ENCODE measurements around the gene PRSS56.
A peak's percentile ranks its signal among the peaks of the same experiment; 100 is the strongest.
"Not testable (repeated sequence)": the region's sequence is repeated elsewhere in the genome, so short reads cannot be mapped to it uniquely, and the experiment has no call there.

PRSS56 gene

DNA sequence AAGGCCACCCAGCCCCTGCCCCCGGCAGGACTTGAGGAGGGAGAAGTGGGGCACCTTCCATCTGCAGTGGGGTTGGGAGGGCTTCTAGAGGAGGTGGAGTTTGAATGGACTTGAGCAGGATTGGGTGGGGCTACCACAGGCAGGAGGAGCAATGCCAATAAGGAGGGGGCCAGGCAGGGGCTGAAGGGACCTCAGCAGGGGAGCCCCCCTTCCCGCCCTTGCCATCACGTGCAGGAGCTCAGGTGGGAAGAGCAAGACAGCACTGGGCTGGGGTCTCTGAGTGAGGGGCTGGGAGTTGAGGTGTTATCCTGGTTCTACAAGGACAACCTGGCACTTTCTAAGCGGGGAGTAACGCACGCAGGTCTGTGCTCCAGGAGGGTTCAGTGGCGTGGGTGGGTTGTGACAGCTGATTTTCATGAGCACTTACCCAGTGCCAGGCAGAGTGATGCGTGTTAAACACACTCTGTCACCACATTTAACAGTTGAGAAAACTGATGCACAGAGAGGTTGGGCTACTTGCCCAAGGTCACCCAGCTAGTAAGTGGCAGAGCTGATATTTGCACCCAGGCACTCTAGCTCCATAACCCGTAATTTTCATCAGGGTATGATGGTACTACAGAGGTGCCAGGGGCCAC is 10.6 kb downstream of the PRSS56 start:
- no peak for TF ChIP-seq CTCF (conservative IDR thresholded peaks at IDR 0.05; ENCODE audit: control insufficient read depth, insufficient read depth, low read depth, low read length)
- H3K4me3 ChIP-seq (ENCODE audit: control insufficient read depth, low read depth, low read length), result no peak overlapping the region
- DNase-seq (ENCODE audit: low read depth), result no peak

- no peak overlapping the region for H3K4me3 ChIP-seq (ENCODE audit: control insufficient read depth, low read depth, low read length)
- no peak for DNase-seq (ENCODE audit: low read depth)
- TF ChIP-seq CTCF (conservative IDR thresholded peaks at IDR 0.05; ENCODE audit: control insufficient read depth, insufficient read depth, low read depth, low read length), result no peak
These were observed 12.2 kb downstream of the PRSS56 start for GRCh38 chr2:232532419-232532818.

GRCh38 chr2:232532821-232533220 is 12.6 kb downstream of the PRSS56 start:
- not testable (repeated sequence) for DNase-seq (ENCODE audit: low read depth); H3K4me3 ChIP-seq (ENCODE audit: control insufficient read depth, low read depth, low read length)

DNA sequence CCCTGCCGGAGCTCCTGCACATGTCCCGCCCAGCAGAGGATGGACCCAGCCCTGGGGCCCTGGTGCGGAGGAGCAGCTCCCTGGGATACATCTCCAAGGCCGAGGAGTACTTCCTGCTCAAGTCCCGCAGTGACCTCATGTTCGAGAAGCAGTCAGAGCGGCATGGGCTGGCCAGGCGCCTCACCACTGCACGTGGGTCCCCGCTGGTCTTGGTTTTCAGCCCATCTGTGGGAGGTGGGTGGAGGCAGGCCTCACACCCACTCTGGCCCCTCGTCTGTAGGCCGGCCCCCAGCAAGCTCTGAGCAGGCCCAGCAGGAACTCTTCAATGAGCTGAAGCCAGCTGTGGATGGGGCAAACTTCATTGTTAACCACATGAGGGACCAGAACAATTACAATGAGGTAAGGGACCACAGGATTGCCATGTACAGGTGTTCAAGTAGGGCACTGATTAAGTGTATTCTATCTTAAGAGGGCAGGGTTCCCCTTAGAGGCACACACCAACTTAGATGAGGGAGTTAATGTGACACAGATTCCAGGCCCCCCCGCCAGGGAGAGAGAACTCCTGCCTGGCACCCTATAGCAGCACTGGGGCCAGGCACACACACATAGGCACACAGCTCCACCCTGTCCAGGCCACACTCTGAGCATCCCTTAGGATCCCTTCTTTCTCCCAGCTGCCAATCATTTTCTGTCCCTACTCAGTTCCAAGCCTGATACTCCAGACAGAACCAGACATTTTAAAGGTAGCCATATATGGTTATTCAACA is 13.9 kb downstream of the PRSS56 start:
- TF ChIP-seq CTCF (conservative IDR thresholded peaks at IDR 0.05; ENCODE audit: control insufficient read depth, insufficient read depth, low read depth, low read length), result no peak
- H3K4me3 ChIP-seq (ENCODE audit: control insufficient read depth, low read depth, low read length), result no peak overlapping the region
- peak; percentile 37 for DNase-seq (ENCODE audit: low read depth)

- DNase-seq (ENCODE audit: low read depth), result no peak
- TF ChIP-seq CTCF (conservative IDR thresholded peaks at IDR 0.05; ENCODE audit: control insufficient read depth, insufficient read depth, low read depth, low read length), result no peak
- no peak overlapping the region for H3K4me3 ChIP-seq (ENCODE audit: control insufficient read depth, low read depth, low read length)
These were observed 14.9 kb downstream of the PRSS56 start for GRCh38 chr2:232534940-232535651.

- DNase-seq (ENCODE audit: low read depth), result no peak
- no peak for TF ChIP-seq CTCF (conservative IDR thresholded peaks at IDR 0.05; ENCODE audit: control insufficient read depth, insufficient read depth, low read depth, low read length)
- H3K4me3 ChIP-seq (ENCODE audit: control insufficient read depth, low read depth, low read length), result no peak overlapping the region
These were observed 15.8 kb downstream of the PRSS56 start for GRCh38 chr2:232535761-232536530.
